GM10266 (cell line): ENCODE data around the gene GTF2I.

Source experiments
- DNase-seq: peaks from one replicate; pipeline ENCODE4 v3.0.0; 2012; ENCODE audit errors: extremely low spot score
- TF ChIP-seq, protein P1 (sequence below): IDR thresholded peaks from 2 replicates; pipeline ENCODE4 v1.5.1; 2012; ENCODE audit warnings: mild to moderate bottlenecking, low read depth; ENCODE audit not compliant: control insufficient read depth, insufficient read depth; ENCODE audit errors: missing control alignments

Gene GTF2I

DNA sequence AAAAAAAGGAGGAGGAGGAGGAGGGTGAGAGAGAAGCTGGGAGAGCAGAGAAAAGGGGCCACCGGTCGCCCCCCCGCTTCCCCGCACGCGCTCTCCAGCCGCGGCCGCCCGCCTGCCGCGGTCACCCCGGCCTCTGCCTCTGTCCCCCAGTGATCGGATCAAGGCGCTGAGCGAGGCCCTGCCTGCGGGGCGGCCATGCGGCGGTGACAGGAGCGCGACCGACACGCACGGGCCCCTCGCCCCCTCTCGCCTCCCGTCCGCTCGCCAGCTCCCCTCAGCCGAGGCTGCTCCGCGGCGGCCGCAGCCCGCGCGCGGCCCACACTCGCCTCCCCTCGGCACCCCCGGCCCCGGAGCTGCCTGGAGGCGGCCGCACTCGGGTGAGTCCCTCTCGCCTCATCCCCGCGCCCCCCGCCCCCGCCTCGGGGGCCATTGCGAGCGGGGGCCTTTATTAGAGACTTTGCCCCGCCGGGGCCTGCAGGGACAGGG lies at the start of gene GTF2I:
GTF2I (plus strand) TSS at position 27 of the 486 bp plus-strand sequence. CDS start 31,411 bp downstream, outside the sequence.
- DNase-seq: peak; percentile 66
- TF ChIP-seq, protein P1, sequence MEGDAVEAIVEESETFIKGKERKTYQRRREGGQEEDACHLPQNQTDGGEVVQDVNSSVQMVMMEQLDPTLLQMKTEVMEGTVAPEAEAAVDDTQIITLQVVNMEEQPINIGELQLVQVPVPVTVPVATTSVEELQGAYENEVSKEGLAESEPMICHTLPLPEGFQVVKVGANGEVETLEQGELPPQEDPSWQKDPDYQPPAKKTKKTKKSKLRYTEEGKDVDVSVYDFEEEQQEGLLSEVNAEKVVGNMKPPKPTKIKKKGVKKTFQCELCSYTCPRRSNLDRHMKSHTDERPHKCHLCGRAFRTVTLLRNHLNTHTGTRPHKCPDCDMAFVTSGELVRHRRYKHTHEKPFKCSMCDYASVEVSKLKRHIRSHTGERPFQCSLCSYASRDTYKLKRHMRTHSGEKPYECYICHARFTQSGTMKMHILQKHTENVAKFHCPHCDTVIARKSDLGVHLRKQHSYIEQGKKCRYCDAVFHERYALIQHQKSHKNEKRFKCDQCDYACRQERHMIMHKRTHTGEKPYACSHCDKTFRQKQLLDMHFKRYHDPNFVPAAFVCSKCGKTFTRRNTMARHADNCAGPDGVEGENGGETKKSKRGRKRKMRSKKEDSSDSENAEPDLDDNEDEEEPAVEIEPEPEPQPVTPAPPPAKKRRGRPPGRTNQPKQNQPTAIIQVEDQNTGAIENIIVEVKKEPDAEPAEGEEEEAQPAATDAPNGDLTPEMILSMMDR: no peak

DNA sequence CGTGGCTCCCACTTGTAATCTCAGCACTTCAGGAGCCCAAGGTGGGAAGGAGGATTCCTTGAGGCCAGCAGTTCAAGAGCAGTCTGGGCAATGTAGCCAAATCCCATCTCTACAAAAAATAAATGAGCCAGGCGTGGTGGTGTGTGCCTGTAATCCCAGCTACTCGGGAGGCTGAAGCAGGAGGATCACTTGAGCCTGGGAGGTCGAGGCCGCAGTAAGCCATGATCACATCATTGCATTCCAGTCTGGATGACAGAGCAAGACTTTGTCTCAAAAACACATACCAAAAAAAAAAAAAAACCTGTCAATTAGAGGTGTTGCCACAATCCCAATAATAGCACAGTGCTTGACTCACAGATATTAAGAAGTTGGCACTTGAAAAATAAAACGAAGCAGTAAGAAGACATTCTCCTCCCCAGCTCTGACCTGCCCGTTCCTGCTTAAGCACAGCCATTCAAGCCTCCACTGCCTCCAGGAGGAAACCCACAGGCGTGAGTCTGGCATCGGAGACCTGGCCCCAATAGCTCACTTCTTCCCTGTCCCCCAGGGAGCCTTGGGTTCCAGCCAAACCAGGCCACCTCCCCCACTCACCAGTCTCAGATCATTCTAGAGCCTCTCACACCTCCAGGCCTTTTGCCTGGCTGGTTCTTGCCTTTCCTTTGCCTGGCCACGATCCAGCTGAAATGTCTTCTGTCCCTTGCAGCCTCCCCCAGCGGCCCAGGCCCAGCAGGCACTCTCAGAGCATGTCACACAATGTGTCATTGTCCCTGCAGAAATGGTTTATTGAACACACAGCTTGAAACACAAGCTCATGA lies 45.3 kb upstream of the GTF2I start:
- DNase-seq: no peak
- TF ChIP-seq, protein P1: no peak

DNA sequence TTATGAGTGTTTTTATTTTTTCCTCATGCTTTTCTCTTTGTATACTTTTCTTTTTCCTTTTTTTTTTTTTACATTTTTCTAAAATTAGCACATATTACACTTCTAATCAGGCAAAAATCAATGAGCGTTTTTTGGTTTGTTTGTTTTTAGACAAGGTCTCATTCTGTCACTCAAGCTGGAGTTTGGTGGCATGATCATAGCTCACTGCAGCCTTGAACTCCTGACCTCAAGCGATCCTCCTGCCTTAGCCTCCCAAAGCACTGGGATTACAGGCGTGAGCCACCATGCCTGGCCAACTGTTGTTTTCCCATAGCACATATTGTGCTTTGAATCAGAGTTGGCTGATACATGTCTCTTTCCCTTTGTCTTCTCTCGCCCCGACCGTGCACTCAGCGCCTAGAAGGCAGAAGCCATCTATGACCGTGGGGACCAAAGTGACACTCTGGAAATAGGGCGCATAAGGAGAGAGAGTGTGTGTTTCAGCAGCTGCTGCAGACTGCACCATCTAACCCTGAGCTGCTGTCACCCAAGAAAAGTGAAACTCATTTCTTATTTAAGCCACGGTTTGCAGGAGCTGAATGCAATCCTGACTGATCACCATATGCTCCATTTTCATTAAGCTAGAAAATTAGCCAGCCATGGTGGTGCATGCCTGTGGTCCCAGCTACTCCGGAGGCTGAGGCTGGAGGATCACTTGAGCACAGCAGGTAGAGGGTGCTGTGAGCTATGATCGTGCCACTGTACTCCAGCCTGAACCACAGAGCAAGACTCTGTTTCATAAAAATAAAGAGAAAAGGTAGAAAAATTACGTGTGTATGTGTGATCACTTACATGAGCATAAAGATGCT lies 41.4 kb upstream of the GTF2I start:
- TF ChIP-seq, protein P1: peak; percentile 40
- DNase-seq: no peak

DNA sequence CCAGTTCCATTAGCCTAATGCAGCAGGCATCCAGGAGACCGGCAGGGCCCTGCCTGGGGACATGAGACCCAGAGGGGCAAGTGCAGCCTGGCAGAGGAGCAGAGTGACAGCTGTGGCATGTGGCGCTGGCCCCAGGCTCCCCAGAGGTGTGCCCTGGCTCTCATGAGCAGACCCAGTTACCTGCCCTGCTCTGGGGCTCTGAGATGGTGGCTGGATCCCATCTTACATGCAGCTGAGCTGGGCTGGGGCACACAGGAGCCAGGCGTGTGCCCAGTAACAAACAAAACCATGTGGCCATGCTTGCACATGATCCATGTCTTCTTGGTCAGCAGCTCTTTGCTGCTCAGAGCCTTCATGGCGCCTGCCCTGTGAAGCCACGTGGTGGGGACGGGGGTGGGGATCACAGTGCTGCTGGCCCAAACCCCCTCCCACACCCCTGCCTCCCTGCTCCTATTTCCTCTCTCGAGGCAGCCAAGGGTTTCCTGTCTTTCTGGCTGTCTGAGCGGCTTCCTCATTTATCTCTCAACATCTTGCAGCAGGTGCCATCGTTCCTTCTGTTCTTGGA lies 40.3 kb upstream of the GTF2I start:
- peak; percentile 40 for DNase-seq

DNA sequence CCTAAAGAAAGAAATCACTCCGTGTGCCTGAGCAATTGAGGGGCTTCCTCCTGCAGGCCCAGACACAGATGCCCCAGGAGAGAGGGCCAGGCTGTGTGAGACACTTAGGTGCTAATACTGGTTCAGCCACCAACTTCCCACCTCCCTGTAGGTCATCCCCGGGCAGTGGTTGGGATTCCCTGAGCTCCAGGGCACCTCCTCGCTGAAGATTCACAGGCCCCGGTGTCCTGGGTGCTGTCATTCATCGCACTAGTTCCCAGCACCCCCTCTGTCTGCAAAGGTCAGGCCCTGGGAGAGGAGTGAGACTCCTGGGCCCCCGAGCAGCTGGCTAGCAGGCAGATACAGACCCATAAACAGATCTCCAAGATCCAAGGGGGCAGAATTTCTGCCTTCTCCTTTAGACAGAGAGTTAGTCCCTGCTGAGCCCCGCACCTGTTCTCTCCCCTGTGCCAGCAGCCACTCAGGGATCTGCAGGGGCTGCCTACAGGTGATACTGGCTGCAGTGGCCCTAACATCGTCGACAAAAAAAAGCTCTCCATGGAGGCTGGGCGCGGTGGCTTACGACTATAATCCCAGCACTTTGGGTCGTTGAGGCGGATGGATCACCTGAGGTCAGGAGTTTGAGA lies 38.2 kb upstream of the GTF2I start:
- DNase-seq: no peak

More for the DNA sequence above, 40.3 kb upstream of the GTF2I start:
- TF ChIP-seq, protein P1: no peak

DNA sequence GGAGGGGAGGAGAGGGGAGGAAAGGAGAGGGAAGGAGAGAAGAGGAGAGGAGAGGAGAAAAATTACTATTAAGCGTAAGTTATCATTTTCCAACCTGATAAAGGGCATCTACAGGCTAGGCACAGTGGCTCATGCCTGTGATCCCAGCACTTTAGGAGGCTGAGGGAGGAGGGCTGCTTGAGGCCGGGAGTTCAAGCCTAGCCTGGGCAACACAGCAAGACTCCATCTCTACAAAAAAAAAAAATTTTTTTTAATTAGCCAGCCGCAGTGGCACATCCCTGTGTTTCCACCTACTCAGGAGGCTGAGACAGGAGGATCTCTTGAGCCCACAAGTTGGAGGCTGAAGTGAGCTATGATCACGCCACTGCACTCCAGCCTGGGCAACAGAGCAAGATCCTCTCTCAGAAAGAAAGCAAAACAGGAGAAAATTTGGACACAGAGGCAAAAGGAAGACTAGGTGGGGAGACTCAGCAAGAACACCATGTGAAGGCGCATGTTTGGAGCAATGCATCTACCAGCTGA lies 35.2 kb upstream of the GTF2I start:
- DNase-seq: no peak
- TF ChIP-seq, protein P1: no peak

More for the DNA sequence above, 38.2 kb upstream of the GTF2I start:
- TF ChIP-seq, protein P1: no peak
